Subcutaneous abdominal adipose tissue (tissue), 5 donors: ENCODE measurements around the gene GNAZ.

Experiments
- H3K27ac ChIP-seq: one replicate; pipeline ENCODE4 v1.7.0; 2013; ENCODE audit warnings: low read depth, mild to moderate bottlenecking, inconsistent platforms, low read length, moderate library complexity
- H3K27me3 ChIP-seq, 5 donors: one replicate each; pipeline ENCODE4 v1.7.0; 2013; ENCODE audit warnings: low read length in 5 of 5, inconsistent platforms in 1 of 5; ENCODE audit not compliant: control insufficient read depth in 5 of 5, insufficient read depth in 4 of 5
- H3K36me3 ChIP-seq, 5 donors: one replicate each; pipeline ENCODE4 v1.7.0; 2013; ENCODE audit warnings: low read length in 5 of 5; ENCODE audit not compliant: control insufficient read depth in 5 of 5, insufficient read depth in 5 of 5
- H3K4me1 ChIP-seq, 5 donors: one replicate each; pipeline ENCODE4 v1.7.0; 2013; ENCODE audit warnings: low read length in 5 of 5, mild to moderate bottlenecking in 3 of 5, moderate library complexity in 1 of 5; ENCODE audit not compliant: control insufficient read depth in 5 of 5, insufficient read depth in 5 of 5
- H3K4me3 ChIP-seq, 5 donors: one replicate each; pipeline ENCODE4 v1.7.0; 2013; ENCODE audit warnings: low read length in 5 of 5, low read depth in 1 of 5
- H3K9ac ChIP-seq, 5 donors: one replicate each; pipeline ENCODE4 v1.7.0; 2013; ENCODE audit warnings: low read length in 5 of 5, mild to moderate bottlenecking in 4 of 5, moderate library complexity in 3 of 5
- H3K9me3 ChIP-seq, 5 donors: one replicate each; pipeline ENCODE4 v1.7.0; 2013; ENCODE audit warnings: low read length in 5 of 5; ENCODE audit not compliant: control insufficient read depth in 5 of 5
- donor health status: healthy.
- donor health status: healthy.
- donor health status: healthy.
- donor health status: healthy.
- donor health status: healthy.

GNAZ gene

GRCh38 chr22:23055449-23056179, 14.7 kb upstream of the GNAZ start:
- Histone ChIP-seq H3K4me1 (peaks cover 0 to 7% (median 0%) of the 10 kb centered on the region in 5 donors), H3K4me3 (peak overlapping the region in 1 of 5 donors; percentile 4), H3K36me3 (no peaks in the 10 kb centered on the region), H3K27me3 (peaks cover 0 to 4% (median 0%) of the 10 kb centered on the region in 5 donors), H3K9me3 (peaks cover 3 to 18% (median 10%) of the 10 kb centered on the region in 5 donors), H3K9ac (no peak overlapping the region), H3K27ac (no peak overlapping the region)

GRCh38 chr22:23057331-23057730, 13.0 kb upstream of the GNAZ start:
- Histone ChIP-seq H3K9me3 (peaks cover 3 to 18% (median 10%) of the 10 kb centered on the region in 5 donors), H3K9ac (no peak overlapping the region), H3K27me3 (peaks cover 0 to 4% (median 0%) of the 10 kb centered on the region in 5 donors), H3K36me3 (no peaks in the 10 kb centered on the region), H3K4me1 (peaks cover 0 to 7% (median 0%) of the 10 kb centered on the region in 5 donors), H3K4me3 (no peak overlapping the region), H3K27ac (no peak overlapping the region)

- Histone ChIP-seq H3K27ac (no peak overlapping the region), H3K9ac (no peak overlapping the region), H3K36me3 (no peaks in the 10 kb centered on the region), H3K4me1 (peaks cover 0 to 7% (median 0%) of the 10 kb centered on the region in 5 donors), H3K27me3 (peaks cover 0 to 4% (median 0%) of the 10 kb centered on the region in 5 donors), H3K9me3 (peaks cover 3 to 18% (median 10%) of the 10 kb centered on the region in 5 donors), H3K4me3 (no peak overlapping the region)
Measured at GRCh38 chr22:23058063-23058462, 12.3 kb upstream of the GNAZ start.

- Histone ChIP-seq H3K9me3 (peaks cover 3 to 18% (median 10%) of the 10 kb centered on the region in 5 donors), H3K27ac (no peak overlapping the region), H3K4me1 (peaks cover 0 to 7% (median 0%) of the 10 kb centered on the region in 5 donors), H3K4me3 (no peak overlapping the region), H3K27me3 (no peaks in the 10 kb centered on the region), H3K9ac (no peak overlapping the region), H3K36me3 (no peaks in the 10 kb centered on the region)
Measured at GRCh38 chr22:23058481-23059283, 11.6 kb upstream of the GNAZ start.

GRCh38 chr22:23059284-23059948, 10.9 kb upstream of the GNAZ start:
- Histone ChIP-seq H3K4me1 (peaks cover 0 to 7% (median 0%) of the 10 kb centered on the region in 5 donors), H3K27ac (no peak overlapping the region), H3K9me3 (peaks cover 3 to 18% (median 10%) of the 10 kb centered on the region in 5 donors), H3K36me3 (no peaks in the 10 kb centered on the region), H3K9ac (no peak overlapping the region), H3K27me3 (no peaks in the 10 kb centered on the region), H3K4me3 (no peak overlapping the region)

GRCh38 chr22:23060612-23061400, 9.5 kb upstream of the GNAZ start:
- H3K9ac ChIP-seq, result no peak overlapping the region
- H3K27ac ChIP-seq, result no peak overlapping the region
- H3K36me3 ChIP-seq, result no peaks in the 10 kb centered on the region
- peaks cover 0 to 7% (median 0%) of the 10 kb centered on the region in 5 donors for H3K4me1 ChIP-seq
- no peaks in the 10 kb centered on the region for H3K27me3 ChIP-seq
- no peak overlapping the region for H3K4me3 ChIP-seq
- H3K9me3 ChIP-seq, result peaks cover 2 to 13% (median 5%) of the 10 kb centered on the region in 5 donors

- no peak overlapping the region for H3K9ac ChIP-seq
- no peak overlapping the region for H3K27ac ChIP-seq
- peaks cover 0 to 7% (median 0%) of the 10 kb centered on the region in 5 donors for H3K4me1 ChIP-seq
- H3K4me3 ChIP-seq, result no peak overlapping the region
- H3K36me3 ChIP-seq, result no peaks in the 10 kb centered on the region
- H3K27me3 ChIP-seq, result no peaks in the 10 kb centered on the region
- peaks cover 0 to 4% (median 3%) of the 10 kb centered on the region in 5 donors for H3K9me3 ChIP-seq
Measured at GRCh38 chr22:23061471-23062280, 8.6 kb upstream of the GNAZ start.

- H3K27me3 ChIP-seq, result peaks cover 0 to 3% (median 0%) of the 10 kb centered on the region in 5 donors
- H3K4me1 ChIP-seq, result peaks cover 0 to 19% (median under 1%) of the 10 kb centered on the region in 5 donors
- H3K36me3 ChIP-seq, result no peaks in the 10 kb centered on the region
Measured at GRCh38 chr22:23062616-23063538, 7.4 kb upstream of the GNAZ start.

More at GRCh38 chr22:23062616-23063538, 7.4 kb upstream of the GNAZ start:
- no peak overlapping the region for H3K9ac ChIP-seq
- H3K27ac ChIP-seq, result no peak overlapping the region
- no peaks in the 10 kb centered on the region for H3K9me3 ChIP-seq
- H3K4me3 ChIP-seq, result no peak overlapping the region
